OCI-LY1 (cell line): ENCODE data around the gene ROR2.

ENCODE experiments used
- EZH2 ChIP-seq: fragments of 200-600 bp; sonication (generic), shearing (Covaris generic); IDR thresholded peaks from 2 replicates; pipeline ENCODE4 v1.8.0; 2017; ENCODE audit warnings: borderline replicate concordance, mixed run types, mild to moderate bottlenecking, antibody characterized with exemption, low read length, moderate library complexity, mixed read lengths
- TF ChIP-seq, protein P1 (sequence below): fragments of 200-600 bp; sonication (generic), shearing (Covaris generic); IDR thresholded peaks from 2 replicates; pipeline ENCODE4 v1.5.1; 2017; ENCODE audit warnings: mild to moderate bottlenecking, antibody characterized with exemption, low read length, moderate library complexity, mixed read lengths

DNA sequence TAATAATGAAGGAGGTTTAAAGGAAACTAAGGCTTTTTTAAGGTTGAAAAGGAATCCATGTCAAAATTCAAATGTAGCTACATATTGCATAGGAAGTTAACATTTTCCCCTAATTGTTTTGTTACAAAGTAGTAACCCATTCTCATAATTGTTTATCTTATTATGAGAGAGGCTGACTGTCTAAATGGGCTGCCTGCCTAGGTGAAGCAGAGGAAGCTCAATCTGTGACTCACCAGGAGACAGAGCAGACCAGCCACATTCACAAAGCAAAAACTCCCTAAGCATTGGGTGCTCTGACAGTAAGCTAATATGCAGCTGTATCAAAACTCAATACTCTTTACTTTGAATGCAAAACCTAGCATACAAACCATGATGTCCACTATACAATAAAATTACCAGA is 208.5 kb downstream of the ROR2 start:
- TF ChIP-seq, protein P1, sequence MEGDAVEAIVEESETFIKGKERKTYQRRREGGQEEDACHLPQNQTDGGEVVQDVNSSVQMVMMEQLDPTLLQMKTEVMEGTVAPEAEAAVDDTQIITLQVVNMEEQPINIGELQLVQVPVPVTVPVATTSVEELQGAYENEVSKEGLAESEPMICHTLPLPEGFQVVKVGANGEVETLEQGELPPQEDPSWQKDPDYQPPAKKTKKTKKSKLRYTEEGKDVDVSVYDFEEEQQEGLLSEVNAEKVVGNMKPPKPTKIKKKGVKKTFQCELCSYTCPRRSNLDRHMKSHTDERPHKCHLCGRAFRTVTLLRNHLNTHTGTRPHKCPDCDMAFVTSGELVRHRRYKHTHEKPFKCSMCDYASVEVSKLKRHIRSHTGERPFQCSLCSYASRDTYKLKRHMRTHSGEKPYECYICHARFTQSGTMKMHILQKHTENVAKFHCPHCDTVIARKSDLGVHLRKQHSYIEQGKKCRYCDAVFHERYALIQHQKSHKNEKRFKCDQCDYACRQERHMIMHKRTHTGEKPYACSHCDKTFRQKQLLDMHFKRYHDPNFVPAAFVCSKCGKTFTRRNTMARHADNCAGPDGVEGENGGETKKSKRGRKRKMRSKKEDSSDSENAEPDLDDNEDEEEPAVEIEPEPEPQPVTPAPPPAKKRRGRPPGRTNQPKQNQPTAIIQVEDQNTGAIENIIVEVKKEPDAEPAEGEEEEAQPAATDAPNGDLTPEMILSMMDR: no peak
- no peak for TF ChIP-seq EZH2
